Kidney capillary endothelial cell (primary cell): Measurements from ENCODE around the gene CDH2.
A peak's percentile ranks its signal among the peaks of the same experiment; 100 is the strongest.

Experiments
- DNase-seq: peaks from one replicate; pipeline ENCODE4 v3.0.0-alpha.2; 2018; ENCODE audit warnings: low spot score

The CDH2 gene

GRCh38 chr18:28176948-28177827 is at the start of gene CDH2:
CDH2 (minus strand) TSS chr18:28177130; CDS start chr18:28177022, 108 bp downstream.
- DNase-seq, result peak; percentile 26

- DNase-seq, result no peak
Observed at GRCh38 chr18:28212060-28212459, 35.1 kb upstream of the CDH2 start.

- no peak for DNase-seq
Observed at GRCh38 chr18:28208712-28209265, 31.9 kb upstream of the CDH2 start.

GRCh38 chr18:28208268-28208667 is 31.3 kb upstream of the CDH2 start:
- DNase-seq, result no peak

- peak; percentile 15 for DNase-seq
Observed at GRCh38 chr18:28204154-28204553, 27.2 kb upstream of the CDH2 start.

- DNase-seq, result no peak
Observed at GRCh38 chr18:28201056-28201455, 24.1 kb upstream of the CDH2 start.

- no peak for DNase-seq
Observed at GRCh38 chr18:28198620-28199019, 21.7 kb upstream of the CDH2 start.

GRCh38 chr18:28193177-28193778 is 16.3 kb upstream of the CDH2 start:
- no peak for DNase-seq

GRCh38 chr18:28189400-28190239 is 12.7 kb upstream of the CDH2 start:
- peak; percentile 42 for DNase-seq

GRCh38 chr18:28185121-28185520 is 8.2 kb upstream of the CDH2 start:
- DNase-seq, result no peak

- DNase-seq, result no peak
Observed at GRCh38 chr18:28183418-28184078, 6.6 kb upstream of the CDH2 start.

GRCh38 chr18:28181616-28182015 is 4.7 kb upstream of the CDH2 start:
- no peak for DNase-seq

GRCh38 chr18:28178720-28179119 is 1.8 kb upstream of the CDH2 start:
- no peak for DNase-seq

GRCh38 chr18:28177828-28178635 is 1.1 kb upstream of the CDH2 start:
- no peak for DNase-seq

GRCh38 chr18:28176698-28176947 is 307 bp downstream of the CDH2 start:
- DNase-seq, result no peak

- DNase-seq, result no peak
Observed at GRCh38 chr18:28175930-28176697, 816 bp downstream of the CDH2 start.

GRCh38 chr18:28175150-28175929 is 1.6 kb downstream of the CDH2 start:
- DNase-seq, result no peak

- DNase-seq, result no peak
Observed at GRCh38 chr18:28174181-28174905, 2.6 kb downstream of the CDH2 start.

- DNase-seq, result no peak
Observed at GRCh38 chr18:28171837-28172236, 5.1 kb downstream of the CDH2 start.
